ENCODE data around the gene FOXJ2.
"Not testable (repeated sequence)": the region's sequence is repeated elsewhere in the genome, so short reads cannot be mapped to it uniquely, and the experiment has no call there.

FOXJ2 gene

DNA sequence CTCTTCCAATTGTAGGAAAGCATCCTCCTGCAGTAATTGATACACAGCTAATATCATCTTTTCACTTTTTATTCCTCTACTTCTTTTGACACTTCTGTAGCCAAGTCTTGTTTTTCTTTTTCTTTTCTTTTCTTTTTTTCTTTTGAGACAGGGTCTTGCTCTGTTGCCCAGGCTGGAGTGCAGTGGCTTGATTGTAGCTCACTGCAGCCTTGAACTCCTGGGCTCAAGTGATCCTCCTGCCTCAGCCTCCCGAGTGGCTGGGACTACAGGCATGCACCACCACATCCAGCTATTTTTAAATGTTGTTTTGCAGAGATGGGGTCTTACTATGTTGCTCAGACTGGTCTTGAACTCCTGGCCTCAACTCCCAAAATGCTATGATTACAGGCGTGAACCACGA is 39.3 kb downstream of the FOXJ2 start:
- not testable (repeated sequence) for DNase-seq

DNA sequence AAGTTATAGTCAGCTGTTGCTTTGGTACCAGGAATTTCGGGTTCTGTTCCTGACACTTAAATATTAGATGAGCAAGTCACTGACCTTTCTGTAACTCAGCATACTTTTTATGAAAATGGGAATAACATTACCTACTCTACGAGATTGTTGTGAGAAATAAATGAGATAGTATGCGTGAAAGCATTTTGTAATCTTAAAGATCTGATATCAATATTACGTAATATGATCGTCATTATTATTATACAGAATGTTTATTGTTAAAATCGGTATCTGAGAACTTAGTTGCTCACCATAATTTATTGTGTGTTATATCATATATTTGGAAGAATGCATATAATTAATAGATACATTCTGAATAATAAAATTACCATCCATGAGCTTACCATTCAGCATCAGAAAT is 43.4 kb downstream of the FOXJ2 start:
- DNase-seq: no peak

DNA sequence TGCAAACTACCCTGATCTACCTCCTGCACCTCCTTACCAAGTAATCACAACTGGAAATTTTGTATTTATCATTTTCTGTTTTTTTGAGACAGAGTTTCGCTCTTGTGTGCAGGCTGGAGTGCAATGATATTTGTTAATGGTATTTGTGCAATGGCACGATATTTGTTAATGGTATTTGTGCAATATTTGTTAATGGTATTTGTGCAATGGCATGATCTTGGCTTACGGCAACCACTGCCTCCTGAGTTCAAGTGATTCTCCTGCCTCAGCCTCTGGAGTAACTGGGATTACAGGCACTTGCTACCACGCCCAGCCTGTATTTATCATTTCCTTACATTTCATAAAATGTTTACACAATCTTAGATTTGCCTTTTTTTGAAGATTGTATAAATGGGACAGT is 43.9 kb downstream of the FOXJ2 start:
- DNase-seq: no peak

DNA sequence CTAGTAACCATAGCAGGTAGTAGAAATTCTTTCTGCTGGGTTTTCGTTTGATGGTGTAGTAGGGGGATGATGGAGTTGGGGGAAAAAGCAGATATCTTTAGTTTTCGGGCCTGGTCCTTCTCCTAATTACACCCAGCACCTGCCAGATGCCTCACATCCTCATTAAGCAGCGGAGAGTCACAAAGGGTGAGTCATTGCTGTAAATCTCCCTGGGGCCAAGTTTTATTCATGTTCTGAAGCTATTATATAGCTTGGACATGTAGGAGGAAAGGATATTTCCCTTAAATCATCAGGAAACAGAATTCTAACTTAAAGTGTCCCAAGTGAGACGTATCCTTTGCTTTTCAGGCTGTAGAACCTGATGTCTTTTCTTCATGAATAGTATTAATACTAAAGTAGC is 44.7 kb downstream of the FOXJ2 start:
- DNase-seq: no peak

DNA sequence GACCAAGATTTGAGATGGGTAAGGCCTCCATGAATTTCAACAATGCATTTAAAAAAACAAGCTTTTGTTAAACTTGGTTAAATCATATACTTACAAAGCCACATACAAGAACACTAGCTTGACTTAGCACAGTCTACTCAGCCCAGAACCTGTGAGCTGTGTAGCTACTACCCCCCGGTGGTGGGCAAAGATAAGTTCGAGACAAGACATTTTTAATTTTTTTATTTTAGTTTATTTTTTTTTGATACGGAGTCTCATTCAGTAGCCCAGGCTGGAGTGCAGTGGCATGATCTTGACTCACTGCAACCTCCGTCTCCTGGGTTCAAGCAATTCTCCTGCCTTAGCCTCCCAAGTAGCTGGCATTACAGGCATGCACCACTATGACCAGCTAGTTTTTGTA is 45.9 kb downstream of the FOXJ2 start:
- DNase-seq: peak; percentile 44

DNA sequence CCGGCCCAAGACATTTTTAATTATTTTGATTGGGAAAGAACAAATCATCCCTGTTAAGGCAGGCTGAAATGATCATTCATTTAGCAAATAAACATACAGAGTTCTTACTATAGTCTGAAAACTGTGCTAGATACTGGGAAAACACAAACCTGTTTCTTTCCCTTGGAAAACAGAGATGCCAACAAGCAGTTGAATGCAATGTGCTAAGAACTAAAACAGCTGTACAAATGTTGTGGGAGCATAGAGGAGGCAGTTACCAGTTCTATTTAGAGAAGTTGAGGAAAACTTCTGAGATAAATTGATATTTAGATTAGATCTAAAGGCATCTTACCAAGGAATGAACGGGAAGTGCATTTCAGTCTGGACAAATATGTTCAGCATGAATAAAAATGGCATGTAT is 46.4 kb downstream of the FOXJ2 start:
- DNase-seq: no peak

DNA sequence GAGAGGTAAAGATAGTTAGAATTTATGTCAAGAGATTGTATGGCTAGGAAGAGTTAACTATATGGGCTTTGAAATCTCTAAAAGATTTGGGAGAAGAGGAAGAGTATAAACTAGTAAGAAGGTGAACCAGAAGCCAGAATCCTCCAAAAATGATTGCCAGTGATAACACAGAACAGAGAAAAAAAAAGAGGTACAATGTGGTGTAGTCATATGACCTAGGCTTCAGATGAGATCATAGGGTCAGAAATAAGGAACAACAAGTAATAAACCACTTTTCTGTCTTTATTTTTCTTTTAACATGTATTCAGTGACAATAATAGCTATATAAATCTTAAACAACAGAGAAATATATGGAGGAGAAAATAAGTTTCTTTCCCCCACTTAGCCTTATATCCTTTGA is 47.6 kb downstream of the FOXJ2 start:
- no peak for DNase-seq

DNA sequence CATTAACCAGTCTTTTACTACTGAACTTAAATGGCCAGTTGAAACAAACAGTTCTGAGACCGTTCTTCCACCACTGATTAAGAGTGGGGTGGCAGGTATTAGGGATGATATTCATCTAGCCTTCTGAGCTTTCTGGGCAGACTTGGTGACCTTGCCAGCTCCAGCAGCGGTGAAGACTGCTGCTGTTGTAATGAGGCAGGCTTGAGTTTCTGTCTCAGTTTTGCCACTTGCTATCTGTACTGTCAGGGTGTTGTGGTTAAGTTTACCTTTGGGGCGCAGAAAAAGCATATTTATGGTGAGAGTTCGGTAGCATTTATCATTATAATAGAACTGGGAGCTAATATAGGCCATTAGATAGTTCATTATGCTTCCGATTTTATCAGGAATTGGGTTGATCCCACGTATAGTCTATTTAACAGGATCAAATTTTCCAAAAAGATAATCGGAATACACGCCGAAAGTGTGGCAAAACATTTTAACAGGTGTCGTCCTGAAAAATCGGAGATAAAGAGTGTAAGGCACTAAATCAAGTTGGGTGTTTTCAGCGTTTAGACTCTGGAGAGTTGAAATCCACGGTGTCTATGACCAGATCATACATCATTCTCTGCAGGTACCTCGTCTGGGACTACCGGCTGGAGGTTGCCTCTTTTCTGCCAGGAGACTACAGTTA is 48.9 kb downstream of the FOXJ2 start:
- DNase-seq: no peak

DNA sequence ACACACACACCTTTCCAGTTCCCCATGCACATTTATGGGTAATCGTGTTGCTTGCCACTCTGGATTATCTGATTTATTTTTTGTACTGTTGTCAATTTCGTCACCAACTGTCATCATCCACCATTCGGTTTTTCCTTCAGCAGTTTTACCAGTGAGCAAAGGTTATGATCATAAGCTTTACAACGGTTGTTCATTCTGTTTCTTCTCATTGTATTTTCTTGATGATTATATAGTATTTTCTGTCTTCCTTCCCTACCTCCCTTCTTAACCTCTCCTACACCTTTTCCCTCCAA is 50.2 kb downstream of the FOXJ2 start:
- no peak for DNase-seq

DNA sequence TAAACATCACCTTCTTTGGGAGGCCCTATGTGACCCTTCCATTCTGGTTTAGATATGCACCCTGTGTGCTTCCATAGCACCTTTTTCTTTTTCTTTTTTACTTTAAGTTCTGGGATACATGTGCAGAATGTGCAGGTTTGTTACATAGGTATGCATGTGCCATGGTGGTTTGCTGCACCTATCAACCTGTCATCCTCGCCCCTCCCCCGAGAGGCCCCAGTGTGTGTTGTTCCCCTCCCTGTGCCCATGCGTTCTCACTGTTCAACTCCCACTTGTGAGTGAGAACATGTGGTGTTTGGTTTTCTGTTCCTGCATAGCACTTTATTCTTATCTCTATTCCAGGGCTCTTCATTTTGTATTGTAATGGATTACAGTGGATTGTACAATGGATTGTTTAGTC is 51.8 kb downstream of the FOXJ2 start:
- DNase-seq: not testable (repeated sequence)

DNA sequence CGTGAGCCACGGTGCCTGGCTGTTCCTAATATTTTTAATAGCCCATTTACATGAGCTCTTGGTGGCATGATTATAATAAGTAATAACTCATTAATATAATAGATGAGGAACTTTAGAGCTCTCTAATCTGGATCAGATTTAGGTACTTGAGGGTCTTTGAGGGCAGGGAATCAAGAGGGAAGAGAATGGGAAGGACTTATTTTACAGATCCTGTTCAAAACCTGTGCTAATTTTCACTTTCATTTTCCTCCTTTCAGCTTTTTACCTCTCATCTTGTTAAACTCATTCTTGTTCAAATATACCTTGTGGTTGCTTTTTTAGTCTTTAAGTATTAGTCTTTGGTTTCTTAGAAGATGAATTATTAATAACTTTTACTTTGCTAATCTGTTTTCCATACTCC is 55.1 kb downstream of the FOXJ2 start:
- DNase-seq: no peak

DNA sequence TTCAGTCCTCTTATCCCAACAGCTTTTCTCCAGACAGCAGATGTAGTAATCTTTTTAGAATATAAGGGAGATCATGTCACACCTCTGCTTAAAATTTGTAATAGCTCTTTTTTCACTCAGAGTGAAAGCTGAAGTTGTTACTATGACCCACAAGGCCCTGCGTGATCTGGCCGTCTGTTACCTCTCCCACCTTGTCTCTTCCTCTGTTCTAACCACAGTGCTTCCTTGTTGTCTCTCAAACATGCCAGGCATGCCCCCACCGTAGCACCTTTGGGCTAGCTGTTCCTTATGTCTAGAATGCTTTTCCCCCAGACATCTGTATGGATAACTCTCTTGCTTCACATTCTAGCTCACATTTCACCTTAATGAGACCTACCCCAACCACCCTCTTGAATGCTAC is 56.1 kb downstream of the FOXJ2 start:
- DNase-seq: peak; percentile 31

DNA sequence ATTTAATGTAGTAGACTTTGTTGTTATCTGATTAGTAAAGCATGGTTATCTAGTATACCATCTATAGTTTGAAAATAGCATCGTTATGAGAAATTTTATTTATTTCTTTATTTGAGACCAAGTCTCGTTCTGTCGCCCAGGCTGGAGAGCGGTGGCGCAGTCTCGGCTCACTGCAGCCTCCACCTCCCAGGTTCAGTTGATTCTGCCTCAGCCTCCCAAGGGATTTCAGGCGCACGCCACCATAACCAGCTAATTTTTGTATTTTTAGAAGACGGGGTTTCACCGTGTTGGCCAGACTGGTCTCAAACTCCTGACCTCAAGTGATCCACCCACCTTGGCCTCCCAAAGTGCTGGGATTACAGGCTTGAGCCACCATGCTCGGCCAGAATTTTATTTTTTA is 56.8 kb downstream of the FOXJ2 start:
- not testable (repeated sequence) for DNase-seq

DNA sequence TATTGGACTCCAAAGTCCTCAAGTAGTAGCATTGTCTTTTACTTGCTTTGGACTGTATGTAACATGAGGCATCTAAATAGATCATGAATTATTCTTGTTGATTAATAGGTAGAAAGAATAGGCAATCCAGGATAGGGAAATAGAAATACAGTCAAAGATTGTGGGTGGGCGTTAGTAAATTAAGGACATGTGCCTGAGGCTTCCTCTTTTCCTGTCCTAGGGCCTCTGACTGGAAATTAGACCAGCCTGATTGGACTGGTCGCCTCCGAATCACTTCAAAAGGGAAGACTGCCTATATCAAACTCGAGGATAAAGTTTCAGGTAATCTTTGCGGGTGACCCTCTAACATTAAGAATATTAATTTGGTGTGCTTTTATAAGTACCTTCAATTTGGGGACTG is 57.2 kb downstream of the FOXJ2 start:
- DNase-seq: no peak

DNA sequence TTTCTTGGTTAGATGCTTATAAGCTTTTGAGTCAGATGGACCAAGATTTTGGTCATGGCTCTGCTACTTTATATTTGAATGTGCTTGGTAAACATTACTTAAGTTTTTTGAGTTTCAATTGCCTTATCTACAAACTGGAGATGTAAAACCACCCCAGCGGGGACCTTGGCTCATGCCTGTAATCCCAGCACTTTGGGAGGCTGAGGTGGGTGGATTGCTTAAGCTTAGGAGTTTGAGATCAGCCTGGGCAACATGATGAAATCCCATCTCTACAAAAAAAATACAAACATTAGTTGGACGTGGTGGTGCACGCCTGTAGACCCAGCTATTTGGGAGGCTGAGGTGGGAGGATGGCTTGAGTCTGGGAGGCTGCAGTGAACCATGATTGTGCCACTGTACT is 60.8 kb downstream of the FOXJ2 start:
- no peak for DNase-seq

DNA sequence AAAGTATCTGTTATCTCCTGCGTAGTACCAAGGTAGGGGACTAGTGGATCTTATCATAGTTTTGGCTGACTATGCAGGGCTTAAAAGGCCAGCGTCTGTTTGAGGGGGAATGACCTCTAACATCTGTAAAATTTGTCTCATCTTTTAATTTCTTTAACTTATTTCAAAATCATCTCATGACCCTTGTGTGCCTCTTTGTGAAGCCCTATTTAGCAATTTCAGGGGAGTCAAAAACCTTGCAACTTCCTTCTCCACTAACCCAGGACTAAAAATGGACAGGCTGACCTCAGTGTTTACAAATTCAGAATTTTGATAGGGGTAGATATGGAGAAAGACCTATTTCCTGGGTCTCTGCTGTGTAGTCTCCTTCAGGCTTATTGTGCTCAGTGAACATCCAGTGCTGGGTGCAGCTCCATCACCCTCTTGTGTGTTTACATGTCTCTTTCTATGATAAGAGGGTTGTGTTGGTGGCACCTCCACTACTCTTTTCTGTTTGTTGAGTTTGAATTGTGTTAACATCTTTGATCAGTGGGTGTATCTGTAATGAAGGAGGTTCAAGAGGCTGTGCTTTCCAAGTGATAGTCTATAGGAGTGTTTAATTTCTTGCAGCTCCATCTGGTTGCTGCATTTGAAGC is 63.9 kb downstream of the FOXJ2 start:
- DNase-seq: no peak

DNA sequence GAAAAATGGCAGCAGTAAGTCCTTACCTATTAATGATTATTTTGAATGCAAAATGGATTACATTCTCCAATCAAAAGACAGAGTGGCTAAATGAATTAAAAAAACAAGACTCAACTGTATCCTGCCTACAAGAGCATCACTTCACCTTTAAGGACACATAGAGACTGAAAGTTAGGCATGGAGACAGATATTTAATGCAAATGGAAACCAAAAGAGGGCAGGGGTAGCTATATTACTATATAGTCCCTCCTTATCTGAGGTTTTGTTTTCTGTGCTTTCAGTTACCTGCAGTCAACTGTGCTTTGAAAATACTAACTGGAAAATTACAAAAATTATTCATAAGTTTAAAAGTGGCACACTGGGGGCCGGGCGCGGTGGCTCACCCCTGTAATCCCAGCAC is 66.7 kb downstream of the FOXJ2 start:
- DNase-seq: no peak

Measured in T-helper 9 cell (primary cell).